Hematopoietic multipotent progenitor cell treated with erythropoietin and hydrocortisone succinate and interleukin-3 and kit ligand, for 17 days (in vitro differentiated cells): ENCODE data around the gene NPFF.

ENCODE experiments used
- DNase-seq: peaks from one replicate; pipeline ENCODE4 v3.0.0-alpha.2; 2015; ENCODE audit warnings: low spot score

Gene NPFF

DNA sequence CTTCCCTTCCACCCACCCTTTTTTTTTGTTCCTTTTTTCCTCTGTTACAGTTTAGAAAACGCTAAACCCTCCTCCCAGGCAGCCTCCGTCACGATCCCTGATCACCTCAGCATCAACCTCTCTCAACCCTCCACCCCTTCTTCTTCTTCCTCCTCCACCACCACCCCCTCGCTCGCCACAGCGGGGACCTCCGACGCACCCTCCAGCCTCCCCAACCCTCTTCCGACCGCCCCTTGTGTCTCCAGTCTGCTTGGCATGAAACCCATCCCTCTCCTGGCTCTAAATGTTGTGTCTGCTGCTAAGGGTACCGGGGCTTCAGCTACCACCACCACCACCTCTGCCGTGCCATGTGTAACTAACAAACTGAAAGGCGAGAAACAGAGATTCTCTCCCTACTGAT, 32.5 kb downstream of the NPFF start:
- no peak for DNase-seq

DNA sequence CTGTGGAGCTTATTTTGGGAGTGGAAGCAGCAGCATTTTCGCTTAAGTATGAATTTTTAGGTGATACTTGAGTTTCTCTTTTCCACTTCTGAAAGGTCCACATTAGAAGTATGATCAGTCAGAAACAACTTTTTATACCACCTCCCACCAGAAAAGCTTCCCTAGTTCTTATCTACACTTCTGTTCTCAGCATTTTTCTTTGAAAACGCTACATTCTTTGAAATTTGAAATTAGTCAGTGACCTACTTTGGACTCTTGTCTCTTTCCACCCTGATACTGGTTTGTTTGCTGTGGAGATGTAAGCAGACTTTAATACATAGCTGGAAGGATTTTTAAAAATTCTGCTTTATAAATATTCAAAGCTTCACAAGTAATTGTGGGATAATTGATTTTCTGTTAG, 33.2 kb downstream of the NPFF start:
- no peak for DNase-seq

DNA sequence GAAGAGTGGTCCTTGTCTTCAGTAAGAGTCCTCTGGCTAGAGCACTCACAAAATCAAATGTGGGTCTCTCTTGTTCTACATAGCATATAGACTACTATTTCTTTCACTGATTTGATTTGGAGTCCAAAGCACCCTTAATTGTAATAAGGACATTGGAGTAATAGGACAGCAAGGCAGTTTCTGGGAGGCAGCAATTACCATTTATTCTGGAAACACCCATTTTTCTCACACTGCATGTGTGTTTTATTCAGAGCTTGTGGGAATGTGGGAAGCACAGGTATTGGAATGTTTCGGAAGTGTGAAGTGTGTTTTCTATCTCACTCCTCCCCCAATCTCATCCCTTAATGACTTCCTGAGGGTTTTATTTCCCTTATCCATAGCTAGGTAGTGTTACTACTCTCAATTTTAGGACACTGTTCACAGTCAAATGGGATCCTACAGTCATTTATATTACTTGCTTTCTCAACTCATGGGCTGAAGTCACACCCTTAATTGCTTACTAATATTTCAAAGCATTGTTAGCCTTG, 35.2 kb downstream of the NPFF start:
- DNase-seq = no peak

DNA sequence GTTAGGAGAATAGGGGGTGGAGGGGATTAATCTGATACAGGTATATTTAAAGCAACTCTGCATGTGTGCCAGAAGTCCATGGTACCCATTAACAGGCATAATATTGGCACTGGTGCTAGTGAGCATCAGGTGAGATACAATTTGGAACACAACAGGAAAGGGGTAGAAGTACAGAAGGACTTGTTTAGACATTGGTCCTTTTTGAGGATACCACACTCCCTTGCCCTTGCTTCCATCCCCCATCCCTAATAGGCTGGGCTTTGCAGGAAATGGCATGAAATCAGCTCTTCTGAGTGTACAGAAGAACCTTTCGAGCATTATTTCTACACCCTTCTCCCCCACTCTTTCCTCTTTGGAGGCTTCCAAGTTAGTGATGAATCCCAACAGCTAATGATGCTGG, 39.0 kb downstream of the NPFF start:
- no peak for DNase-seq

DNA sequence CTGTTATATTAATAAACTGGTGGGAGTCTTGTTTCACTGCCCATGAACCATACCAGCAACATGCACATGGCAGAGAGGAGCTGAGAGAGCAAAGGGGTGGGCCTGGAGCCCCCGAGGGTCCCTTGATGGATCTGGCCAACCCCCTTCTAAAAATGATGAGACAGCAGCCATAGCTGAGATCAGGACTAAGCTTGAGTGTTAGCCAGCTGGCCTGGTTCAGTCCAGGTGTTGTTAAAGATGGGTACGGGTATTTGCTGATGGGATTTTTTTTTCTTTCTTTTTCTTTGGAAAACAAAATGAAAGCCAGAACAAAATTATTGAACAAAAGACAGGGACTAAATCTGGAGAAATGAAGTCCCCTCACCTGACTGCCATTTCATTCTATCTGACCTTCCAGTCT, 39.4 kb downstream of the NPFF start:
- DNase-seq = no peak

DNA sequence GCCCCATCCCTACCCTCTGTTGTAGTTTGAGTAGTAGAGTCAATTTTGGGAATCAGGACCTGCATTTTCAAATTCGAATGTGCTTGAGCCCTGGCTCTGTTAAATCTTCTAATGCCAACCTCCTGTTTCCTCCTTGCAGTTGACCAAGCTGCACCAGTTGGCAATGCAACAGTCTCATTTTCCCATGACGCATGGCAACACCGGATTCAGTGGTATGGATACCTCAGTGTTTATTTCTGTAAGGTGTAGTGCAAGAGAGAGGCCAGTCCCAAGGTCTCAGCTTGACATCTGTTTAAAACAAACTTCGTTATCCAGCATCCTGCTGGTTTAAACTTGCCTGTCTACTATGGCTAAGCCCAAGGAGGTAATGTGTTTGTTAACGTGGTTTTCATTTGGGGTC, 40.2 kb downstream of the NPFF start:
- DNase-seq = no peak

DNA sequence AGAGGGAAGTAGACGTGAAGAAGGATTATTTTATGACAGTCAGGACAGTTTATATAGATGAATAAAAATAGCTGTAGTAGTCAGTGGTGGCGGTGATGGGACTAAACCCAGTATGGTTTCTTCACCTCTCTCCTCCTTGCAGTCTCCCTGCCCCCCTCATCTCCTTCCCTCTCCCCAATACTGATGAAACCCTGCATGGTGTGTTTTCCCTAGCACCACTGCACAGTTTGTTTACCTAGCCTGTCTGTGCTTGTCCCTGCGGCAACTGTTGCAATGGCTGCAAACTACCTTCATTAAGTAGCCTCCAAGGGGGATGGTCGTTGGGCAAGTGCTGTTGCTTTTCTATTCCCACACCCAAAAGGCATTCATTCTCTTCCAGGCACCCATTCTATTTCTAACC, 40.6 kb downstream of the NPFF start:
- no peak for DNase-seq

DNA sequence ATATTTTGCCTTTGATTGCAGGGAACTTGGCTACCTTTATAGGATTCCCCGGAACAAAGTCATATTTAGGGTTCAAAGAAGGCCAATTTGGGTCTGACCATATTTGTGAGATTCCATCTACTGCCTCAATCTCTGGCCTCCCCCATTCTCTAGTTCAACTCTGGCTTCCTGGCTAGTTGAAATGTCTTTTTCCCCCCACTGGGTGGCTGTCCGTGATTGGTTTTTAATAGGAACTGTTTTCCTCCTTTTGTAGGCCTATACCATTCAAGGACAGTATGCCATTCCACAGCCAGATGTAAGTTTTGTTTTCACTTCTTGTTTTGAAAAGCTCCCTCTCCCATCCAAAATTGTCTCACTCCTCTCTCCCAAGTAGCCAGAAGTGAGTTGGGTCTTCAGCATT, 41.6 kb downstream of the NPFF start:
- DNase-seq = no peak

DNA sequence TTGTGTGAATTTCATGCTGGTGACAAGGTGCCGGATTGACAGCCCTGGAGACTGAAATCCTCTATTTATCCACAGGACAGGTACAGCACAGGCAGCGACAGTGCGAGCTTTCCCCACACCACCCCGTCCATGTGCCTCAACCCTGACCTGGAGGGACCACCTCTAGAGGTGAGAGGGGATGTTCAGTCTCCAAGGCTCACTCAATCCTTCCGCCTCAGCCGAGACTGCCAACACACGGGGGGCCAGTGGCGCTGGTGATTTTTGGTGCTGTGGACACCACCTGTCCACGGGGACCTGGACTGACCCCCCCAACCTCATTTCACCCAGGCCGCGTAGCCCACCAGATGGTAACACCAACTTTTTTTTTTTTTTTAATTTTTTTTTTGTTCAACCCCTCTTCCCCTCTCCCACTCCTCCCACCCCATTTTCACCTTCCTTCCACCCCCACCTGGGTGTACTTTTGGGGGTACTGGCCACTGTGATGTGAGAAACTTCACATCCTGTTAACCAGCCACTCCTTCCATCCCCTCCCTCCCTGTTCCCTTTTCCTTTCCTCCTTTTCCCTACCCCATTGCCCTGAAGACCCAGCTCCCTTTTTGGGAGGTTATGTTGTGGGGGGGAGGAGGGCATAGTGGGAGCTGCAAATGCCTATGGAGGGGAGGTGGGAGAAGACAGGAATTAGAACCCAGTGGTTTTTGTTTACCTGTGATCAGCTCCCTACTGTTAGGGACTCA, 42.4 kb downstream of the NPFF start:
- no peak for DNase-seq

DNA sequence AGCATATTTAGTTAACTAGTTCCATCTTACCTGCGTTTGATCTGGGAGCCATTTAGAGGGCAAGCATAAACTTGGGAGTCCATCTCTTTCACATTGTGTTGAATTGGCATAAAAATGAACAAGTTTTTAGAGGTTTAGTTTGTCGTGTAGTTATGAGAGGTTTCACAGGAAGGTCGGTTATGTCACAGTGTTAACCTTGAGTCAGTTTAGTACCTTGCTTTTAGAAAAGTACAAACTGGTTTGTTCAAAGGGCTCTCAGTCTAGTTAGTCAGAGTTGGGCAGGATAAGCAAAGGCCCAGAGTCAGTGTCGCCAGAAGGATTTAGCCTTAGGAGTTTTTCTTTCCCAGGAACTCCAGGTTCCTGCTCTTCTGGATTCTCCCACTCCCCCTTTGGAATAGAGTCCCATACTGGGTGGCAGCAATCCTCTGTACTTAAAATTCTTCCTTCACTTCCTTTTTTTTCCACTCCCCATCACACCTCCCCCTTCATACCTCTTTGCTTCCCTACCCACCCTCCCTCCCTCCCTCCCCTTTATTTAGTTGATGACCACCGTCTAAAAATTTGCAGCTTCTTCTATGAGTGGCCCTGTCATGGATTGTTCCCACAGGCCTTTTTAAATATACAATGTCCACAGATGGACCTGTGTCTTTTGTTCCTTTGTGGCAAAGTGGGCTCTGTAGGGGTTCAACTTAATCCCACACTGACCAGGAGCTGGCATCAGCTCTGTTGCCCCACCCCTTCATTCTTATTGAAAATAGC, 43.3 kb downstream of the NPFF start:
- no peak for DNase-seq

DNA sequence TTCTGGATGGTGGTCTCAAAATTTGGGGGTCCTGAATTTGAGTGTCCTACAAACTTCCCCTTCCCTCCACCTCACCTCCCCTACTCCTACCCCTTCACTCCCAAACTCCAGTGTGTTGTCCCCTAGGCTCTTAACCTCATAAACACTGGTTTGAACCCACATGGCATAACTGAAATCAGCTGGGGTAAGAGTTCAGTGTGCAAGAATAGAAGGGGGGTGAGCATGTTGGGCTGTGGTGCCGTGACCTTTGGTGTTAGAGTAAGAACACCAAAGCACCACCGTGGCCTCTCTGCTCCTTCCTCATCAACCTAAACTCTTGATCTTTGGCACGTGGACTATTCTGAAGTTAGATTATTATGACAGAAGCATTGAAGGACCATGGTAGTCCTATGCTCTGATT, 44.3 kb downstream of the NPFF start:
- no peak for DNase-seq

DNA sequence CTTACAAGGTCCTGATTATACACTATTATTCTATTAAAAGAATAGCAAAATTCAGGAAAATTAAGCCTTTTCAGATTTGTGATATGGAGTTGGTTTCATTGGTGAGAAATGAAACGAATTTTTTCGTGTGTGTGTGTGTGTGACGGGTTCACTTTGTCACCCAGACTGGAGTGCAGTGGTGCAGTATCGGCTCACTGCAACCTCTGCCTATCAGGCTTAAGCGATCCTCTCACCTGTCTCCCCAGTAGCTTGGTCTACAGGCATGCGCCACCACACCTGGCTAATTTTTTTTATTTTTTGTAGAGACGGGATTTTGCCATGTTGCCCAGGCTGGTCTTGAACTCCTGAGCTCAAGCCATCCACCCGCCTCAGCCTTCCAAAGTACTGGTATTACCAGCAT, 45.7 kb downstream of the NPFF start:
- DNase-seq = no peak

DNA sequence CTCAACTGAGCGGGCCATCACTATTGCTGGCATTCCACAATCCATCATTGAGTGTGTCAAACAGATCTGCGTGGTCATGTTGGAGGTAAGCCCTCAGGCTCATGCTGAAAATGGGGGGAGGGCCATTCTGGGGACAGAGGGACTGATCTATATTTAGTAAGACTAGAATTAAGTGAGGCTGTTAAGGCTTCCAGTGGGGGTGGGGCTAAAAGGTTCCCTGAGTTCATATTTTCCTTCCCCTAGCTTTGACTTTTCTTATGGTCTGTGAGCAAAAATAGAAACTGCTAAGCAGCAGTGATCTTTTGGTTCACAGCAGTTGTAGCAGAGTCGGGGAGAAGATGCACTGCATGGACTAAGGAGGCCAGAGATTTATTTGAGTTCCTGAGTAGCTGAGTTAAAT, 46.2 kb downstream of the NPFF start:
- DNase-seq = no peak

DNA sequence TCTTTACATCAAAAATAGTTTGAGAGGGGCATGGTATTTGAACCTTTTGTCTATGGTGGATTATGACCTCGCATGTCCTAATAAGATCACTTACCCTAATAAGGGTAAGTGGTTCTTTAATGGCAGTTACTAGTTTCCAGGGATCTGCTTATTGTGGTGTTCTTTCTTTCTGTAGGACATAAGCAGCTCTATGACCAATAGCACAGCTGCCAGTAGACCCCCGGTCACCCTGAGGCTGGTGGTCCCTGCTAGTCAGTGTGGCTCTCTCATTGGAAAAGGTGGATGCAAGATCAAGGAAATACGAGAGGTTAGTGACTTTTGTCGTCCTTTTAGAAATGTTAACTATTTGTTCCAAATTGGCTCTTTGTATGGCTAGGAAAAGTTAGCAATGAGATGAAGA, 48.2 kb downstream of the NPFF start:
- DNase-seq = no peak
